HG03280 (cell line): Measurements from ENCODE around the gene FAM25G.
"Not testable (repeated sequence)": the region's sequence is repeated elsewhere in the genome, so short reads cannot be mapped to it uniquely, and the experiment has no call there.

Experiments used
- ATAC-seq: cut with Tn5 transposase; IDR thresholded peaks from one replicate; pipeline ENCODE4 v1.9.1; 2021; ENCODE audit warnings: mild to moderate bottlenecking, moderate library complexity; ENCODE audit not compliant: unreplicated experiment

Gene FAM25G

GRCh38 chr10:47465216-47465917, 26.1 kb downstream of the FAM25G start:
- not testable (repeated sequence) for ATAC-seq

- not testable (repeated sequence) for ATAC-seq
Measured at GRCh38 chr10:47462577-47463358, 28.7 kb downstream of the FAM25G start.

- ATAC-seq = not testable (repeated sequence)
Measured at GRCh38 chr10:47461261-47461687, 30.2 kb downstream of the FAM25G start.

- no peak for ATAC-seq
Measured at GRCh38 chr10:47458466-47459154, 32.9 kb downstream of the FAM25G start.

- ATAC-seq = no peak
Measured at GRCh38 chr10:47457826-47458225, 33.7 kb downstream of the FAM25G start.

GRCh38 chr10:47457528-47457820, 34.0 kb downstream of the FAM25G start:
- ATAC-seq = no peak

- ATAC-seq = no peak
Measured at GRCh38 chr10:47456794-47457527, 34.5 kb downstream of the FAM25G start.

GRCh38 chr10:47456079-47456785, 35.3 kb downstream of the FAM25G start:
- ATAC-seq = no peak

DNA sequence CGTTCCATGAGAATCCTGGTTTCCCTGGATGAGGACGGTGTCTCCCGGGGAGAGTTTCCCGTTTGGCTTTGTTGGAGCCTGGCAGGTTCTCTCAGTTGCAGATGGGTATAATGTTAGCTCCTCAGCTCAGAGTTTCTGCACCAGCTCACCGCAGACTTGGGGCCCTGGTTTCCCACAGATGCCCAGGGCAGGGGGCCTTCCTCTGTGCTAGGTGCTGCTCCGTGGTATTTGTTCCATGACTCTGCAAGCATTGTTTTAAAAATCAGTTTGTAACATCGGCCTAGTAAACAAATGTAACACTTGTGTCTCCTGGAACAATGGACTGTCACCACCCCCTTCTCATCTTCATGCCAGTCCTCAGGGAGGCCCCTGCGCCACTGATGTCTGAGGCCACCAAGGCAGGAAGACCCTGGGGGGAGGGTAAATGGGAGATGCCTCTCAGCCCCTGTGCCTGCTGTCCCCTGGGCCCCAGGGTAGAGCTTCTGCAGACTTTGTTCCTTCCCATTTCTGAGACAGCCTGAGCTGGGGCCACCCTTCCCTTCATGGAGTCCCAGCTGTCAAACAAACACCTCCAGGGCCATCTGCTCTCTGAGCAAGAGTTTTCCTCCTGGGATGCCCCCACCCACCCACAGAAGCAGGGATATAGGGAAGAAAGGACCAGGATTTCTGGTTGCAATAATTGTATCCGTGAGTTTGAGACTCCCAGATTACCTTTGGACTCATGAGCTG, 36.0 kb downstream of the FAM25G start:
- ATAC-seq = not testable (repeated sequence)

DNA sequence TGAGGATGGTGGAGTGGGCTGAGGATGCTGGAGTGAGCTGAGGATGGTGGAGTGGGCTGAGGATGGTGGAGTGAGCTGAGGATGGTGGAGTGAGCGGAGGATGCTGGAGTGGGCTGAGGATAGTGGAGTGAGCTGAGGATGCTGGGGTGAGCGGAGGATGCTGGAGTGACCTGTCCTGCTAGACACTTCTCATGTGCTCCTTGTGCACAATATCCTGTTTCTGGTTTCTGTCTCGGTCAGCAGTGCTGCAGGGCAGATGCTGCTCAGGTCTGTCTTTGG, 36.8 kb downstream of the FAM25G start:
- ATAC-seq = no peak

DNA sequence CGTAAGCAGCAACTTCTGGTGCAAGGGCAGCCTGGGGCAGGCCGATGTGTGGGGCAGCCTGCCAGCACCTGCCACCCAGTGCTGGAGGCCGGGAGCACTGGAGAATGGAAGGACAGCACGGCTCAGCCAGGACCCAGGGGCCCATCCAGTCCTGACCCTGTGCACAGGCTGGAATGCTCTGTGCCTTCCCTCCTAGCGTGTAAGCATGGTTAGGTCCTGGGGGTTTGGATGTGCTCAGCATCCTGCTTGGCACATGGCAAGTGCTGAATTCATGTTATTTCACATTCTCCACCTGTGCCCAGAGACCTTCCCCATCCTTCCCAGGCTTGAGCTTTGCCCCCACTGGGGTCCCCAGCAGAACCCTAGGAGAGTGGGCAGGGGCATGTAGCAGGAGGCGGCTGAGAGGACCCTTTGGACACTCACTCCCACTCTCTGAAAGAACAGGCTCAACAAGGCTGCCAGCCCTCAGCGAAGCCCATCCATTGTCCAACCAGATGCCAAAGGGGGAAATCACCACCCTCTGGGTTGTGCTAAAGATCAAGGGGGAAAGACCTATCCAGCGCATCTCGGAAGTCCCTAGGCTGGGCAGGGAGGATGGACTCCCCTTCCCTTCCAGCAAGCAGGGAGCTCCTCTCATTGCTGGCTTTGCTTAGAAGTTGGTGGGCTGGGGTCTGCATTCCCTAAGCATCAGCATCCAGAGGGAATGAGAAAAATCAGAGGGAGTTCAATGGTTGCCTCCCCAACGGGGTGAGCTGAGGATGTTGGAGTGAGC, 37.3 kb downstream of the FAM25G start:
- ATAC-seq = no peak

DNA sequence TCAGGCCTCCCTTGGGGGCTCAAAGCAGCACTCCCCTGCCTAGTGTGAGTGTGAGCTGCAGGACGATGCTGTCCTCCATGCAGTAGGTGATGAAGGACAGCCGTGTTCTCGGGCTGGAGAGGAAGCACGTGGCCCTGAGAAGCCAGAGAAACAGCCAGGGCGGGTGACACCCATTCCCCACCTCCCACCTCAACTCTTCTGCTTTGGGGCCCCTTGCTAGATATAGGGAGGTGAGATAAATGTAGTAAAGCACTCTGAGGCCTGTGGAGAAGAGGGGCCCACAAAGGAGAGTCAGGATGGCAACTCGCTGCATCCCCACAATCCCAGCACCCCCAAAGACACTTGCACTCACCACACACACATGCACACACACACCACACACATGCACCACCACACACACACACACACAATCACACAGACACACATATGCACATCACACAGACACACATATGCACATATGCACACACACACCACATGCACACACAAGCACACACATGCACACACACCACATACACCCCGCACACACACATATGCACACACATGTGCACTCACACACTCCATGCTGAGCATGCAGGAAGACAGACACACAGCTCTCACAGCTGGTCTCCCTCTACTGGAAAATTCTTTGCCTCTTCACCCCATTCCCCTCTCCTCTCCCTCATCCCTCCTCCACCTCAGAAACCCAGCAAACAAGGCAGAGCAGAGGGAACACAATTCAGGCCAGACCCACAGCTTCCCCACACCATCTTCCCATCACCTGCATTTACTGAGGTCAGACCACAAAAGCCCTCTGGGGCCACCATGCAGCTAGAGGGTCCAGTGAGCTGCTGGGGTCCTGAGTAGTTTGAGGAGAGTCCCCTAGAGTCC, 38.1 kb downstream of the FAM25G start:
- ATAC-seq = no peak

- ATAC-seq = no peak
Measured at GRCh38 chr10:47452495-47453140, 38.9 kb downstream of the FAM25G start.

DNA sequence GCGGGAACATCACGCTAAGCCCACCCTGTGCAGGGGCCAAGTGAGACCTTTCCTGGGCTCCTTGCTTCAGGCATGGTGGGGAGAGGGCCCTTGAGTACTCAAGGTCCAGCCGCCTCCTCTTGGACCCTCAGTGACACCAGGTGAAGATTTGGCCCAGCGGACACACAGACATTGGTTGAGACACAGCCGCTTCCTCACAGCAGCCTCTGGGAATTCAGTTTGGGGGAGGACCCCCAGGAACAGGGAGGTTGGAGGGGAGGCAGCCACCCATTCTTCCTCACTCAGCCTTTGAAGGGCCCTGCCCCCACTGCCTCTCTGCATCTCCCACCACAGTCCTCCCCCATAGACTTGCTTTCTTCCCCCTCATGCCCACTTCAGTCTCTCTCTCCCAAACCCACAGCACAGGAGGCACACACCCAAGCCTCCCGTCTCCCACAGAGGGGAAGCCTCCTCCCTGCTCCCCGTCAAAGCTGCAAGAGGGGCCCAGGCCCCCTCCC, 39.5 kb downstream of the FAM25G start:
- no peak for ATAC-seq

GRCh38 chr10:47451273-47451997, 40.1 kb downstream of the FAM25G start:
- ATAC-seq = no peak

DNA sequence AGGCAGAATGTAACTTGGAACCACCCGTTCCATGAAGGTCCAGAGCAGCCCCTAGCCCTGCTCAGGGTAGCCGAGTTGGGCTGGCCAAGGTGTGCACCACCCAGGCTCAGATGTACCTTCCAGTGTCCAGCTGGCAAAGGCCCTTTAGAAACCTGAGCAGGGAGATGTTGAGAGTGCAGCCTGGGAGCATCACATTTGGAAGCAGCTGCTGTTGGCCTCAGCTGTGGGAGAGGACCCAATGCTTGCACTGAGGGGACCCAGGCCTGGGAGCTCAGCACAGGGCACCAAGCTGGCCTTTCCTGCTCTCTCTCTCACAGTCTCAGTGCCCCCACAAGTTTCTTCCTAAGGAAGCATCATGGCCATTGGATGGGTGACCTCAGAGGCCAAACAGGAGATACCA, 41.1 kb downstream of the FAM25G start:
- ATAC-seq = no peak

- ATAC-seq = no peak
Measured at GRCh38 chr10:47449979-47450378, 41.5 kb downstream of the FAM25G start.
